ENCODE measurements around the gene RPS13. TPM values are rescaled to one million over a fixed set of nuclear protein-coding genes. Genes with fewer than 3 reads are reported as not detected.
"Not testable (repeated sequence)": the region's sequence is repeated elsewhere in the genome, so short reads cannot be mapped to it uniquely, and the experiment has no call there.

RPS13 gene
- total and polyA plus RNA-seq, 3 donors from 2014 or later: 623 to 957 (median 708) TPM

- DNase-seq: no peak
- no peak for TF ChIP-seq CTCF (IDR thresholded peaks at IDR 0.05)
- TF ChIP-seq POLR2A (IDR thresholded peaks at IDR 0.05): no peak
- Histone ChIP-seq H3K36me3 (ENCODE audit: low read depth, missing control alignments) (no peaks in the 10 kb centered on the region), H3K4me3 (no peak overlapping the region), H3K27me3 (no peaks in the 10 kb centered on the region), H3K27ac (no peak overlapping the region), H3K4me1 (peaks cover 5% of the 10 kb centered on the region), H3K9me3 (no peaks in the 10 kb centered on the region)
- intact Hi-C loops (cut with DNase I; ENCODE audit: low total_unique reads): no loop called here
- 85 to 89% methylated on average over 5 of the region's 5 CpGs for WGBS, 2 donors
These were observed 25.0 kb upstream of the RPS13 start for GRCh38 chr11:17102462-17102861.

GRCh38 chr11:17098658-17099057 lies 21.2 kb upstream of the RPS13 start:
- intact Hi-C loops (cut with DNase I; ENCODE audit: low total_unique reads): no loop called here
- H3K4me3 ChIP-seq: no peak overlapping the region
- H3K27ac ChIP-seq: no peak overlapping the region
- DNase-seq: no peak
- no peaks in the 10 kb centered on the region for H3K27me3 ChIP-seq
- 89 to 95% methylated on average over 6 of the region's 6 CpGs for WGBS, 2 donors
- no peaks in the 10 kb centered on the region for H3K9me3 ChIP-seq
- H3K36me3 ChIP-seq (ENCODE audit: low read depth, missing control alignments): no peaks in the 10 kb centered on the region
- H3K4me1 ChIP-seq: no peaks in the 10 kb centered on the region
- TF ChIP-seq POLR2A (IDR thresholded peaks at IDR 0.05): no peak
- TF ChIP-seq CTCF (IDR thresholded peaks at IDR 0.05): no peak

- intact Hi-C loops (cut with DNase I; ENCODE audit: low total_unique reads): no loop called here
- no peaks in the 10 kb centered on the region for H3K9me3 ChIP-seq
These were observed 20.6 kb upstream of the RPS13 start for GRCh38 chr11:17098038-17098437.

GRCh38 chr11:17085976-17086375 lies 8.5 kb upstream of the RPS13 start:
- H3K36me3 ChIP-seq (ENCODE audit: low read depth, missing control alignments); DNase-seq; H3K4me3 ChIP-seq; H3K27me3 ChIP-seq; H3K9me3 ChIP-seq; H3K27ac ChIP-seq; intact Hi-C loops (cut with DNase I; ENCODE audit: low total_unique reads); H3K4me1 ChIP-seq: not testable (repeated sequence)
- 69 to 79% methylated on average over 16 of the region's 16 CpGs for WGBS, 2 donors

More at GRCh38 chr11:17098038-17098437, 20.6 kb upstream of the RPS13 start:
- WGBS, 2 donors: 86 to 100% methylated on average over 1 of the region's 1 CpG
- Histone ChIP-seq H3K36me3 (ENCODE audit: low read depth, missing control alignments) (no peaks in the 10 kb centered on the region), H3K4me1 (no peaks in the 10 kb centered on the region), H3K27me3 (no peaks in the 10 kb centered on the region), H3K27ac (no peak overlapping the region), H3K4me3 (no peak overlapping the region)
- DNase-seq: no peak
- TF ChIP-seq CTCF (IDR thresholded peaks at IDR 0.05) (no peak), POLR2A (IDR thresholded peaks at IDR 0.05) (no peak)

GRCh38 chr11:17077240-17077519 lies 287 bp downstream of the RPS13 start:
- intact Hi-C loops (cut with DNase I; ENCODE audit: low total_unique reads): loop anchor here (5.0 kb wide), 1 partner anchor 135 kb away; no protein-coding TSS in a partner anchor

More at GRCh38 chr11:17077240-17077519, 287 bp downstream of the RPS13 start:
- no peak for DNase-seq
- TF ChIP-seq CTCF (IDR thresholded peaks at IDR 0.05) (no peak), POLR2A (IDR thresholded peaks at IDR 0.05) (no peak)
- H3K9me3 ChIP-seq: no peaks in the 10 kb centered on the region
- peaks cover 18% of the 10 kb centered on the region for H3K4me1 ChIP-seq
- peak overlapping the region; percentile 93 to 98 for H3K4me3 ChIP-seq
- 0% methylated on average over 8 to 20 of the region's 20 CpGs for WGBS, 2 donors
- H3K36me3 ChIP-seq (ENCODE audit: low read depth, missing control alignments): no peaks in the 10 kb centered on the region
- peak overlapping the region; percentile 85 to 96 for H3K27ac ChIP-seq
- H3K27me3 ChIP-seq: no peaks in the 10 kb centered on the region
